ENCODE results near the gene TMEM231. TPM values are rescaled to one million over a fixed set of nuclear protein-coding genes. Genes with fewer than 3 reads are reported as not detected.

TMEM231 gene
- total and polyA plus RNA-seq, 9 of the 15 experiments (the other 6 are each of a cell fraction or from before 2014, with no cell fraction given), result 1.6 to 27.6 (median 9.1) TPM

GRCh38 chr16:75566040-75566757 is 10.1 kb upstream of the TMEM231 start, which contains the start of gene GABARAPL2 (continued):
- TF ChIP-seq ZSCAN29 (IDR thresholded peaks at IDR 0.05) (0 out of 2 replicates have a peak, but pooled peaks have one; percentile 28), ZNF76 (CRISPR knock-in tag; IDR thresholded peaks at IDR 0.05; ENCODE audit: borderline replicate concordance) (0 out of 2 replicates have a peak, but pooled peaks have one; percentile 50), MITF (IDR thresholded peaks at IDR 0.05) (no peak), E2F8 (IDR thresholded peaks at IDR 0.05; ENCODE audit: low read depth, partially characterized antibody) (no peak), NELFE (IDR thresholded peaks at IDR 0.05; ENCODE audit: insufficient read depth, insufficient read length) (no peak)
